Measurements from ENCODE around the gene HECW1.
"Not testable (repeated sequence)": the region's sequence is repeated elsewhere in the genome, so short reads cannot be mapped to it uniquely, and the experiment has no call there.

HECW1 gene

GRCh38 chr7:43479042-43479441 lies 366.6 kb downstream of the HECW1 start:
- DNase-seq, result no peak

DNA sequence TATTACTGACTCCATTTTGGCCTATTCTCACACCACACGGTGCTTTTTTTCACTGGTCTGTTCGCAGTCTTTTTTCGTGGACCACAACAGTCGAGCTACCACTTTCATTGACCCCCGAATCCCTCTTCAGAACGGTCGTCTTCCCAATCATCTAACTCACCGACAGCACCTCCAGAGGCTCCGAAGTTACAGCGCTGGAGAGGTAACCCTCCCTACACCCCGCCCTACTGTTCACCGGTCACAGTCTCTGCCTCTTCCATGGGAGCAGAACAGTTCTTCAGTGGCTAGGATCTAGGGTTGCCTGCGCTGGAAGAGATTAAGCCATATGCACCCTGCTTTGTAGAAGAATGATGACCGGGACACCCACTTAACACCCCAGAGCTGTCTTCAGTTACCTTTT lies 367.1 kb downstream of the HECW1 start:
- no peak for DNase-seq

DNA sequence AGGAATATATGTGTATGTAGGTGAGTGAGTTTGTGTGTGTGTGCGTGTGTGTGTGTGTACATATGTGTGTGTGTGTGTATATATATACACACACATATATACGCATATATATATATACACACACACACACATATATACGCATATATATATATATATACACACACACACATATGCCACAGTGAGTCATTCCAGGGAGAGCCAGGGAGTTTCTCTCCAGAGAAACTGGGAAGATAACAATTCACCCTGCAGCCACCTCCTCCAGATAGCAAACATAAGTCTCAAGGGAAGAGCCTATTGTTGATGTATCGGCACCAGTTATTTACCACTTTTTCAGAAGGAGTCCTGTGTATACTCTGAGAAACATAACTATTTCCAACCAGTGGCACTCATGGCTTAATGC lies 368.1 kb downstream of the HECW1 start:
- DNase-seq, result no peak

DNA sequence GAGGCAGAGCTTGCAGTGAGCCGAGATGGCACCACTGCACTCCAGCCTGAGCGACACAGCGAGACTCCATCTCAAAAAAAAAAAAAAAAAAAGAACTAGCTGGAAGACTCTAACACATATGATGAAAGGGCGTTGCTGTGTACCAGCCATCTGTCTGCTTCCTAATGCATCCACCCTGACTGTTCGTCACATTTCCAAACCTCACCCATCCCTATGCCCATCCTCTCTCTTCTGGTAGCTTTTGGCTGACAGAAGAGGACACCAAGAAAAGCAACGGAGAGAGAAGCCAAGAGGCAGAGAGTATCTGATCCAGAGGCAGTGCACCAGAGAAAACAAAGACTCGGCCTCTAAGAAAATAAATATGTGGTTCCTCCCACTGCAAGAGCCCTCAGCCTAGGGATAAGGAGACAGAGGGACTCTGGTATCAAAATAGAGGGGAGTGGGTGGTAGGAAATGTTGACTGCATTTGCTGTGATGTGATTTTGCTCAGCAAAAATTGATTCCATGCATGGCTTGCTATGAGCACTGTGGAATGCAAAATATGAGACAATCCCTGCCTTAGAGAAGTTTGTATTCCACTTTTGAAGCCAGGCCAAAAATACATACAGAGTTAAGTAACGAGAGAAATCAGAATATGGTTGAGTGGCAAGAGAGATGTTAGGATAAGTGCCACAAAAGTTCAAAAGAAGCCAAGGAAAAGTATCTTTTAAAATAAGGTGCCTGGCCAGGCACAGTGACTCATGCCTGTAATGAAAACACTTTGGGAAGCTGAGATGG lies 369.6 kb downstream of the HECW1 start:
- DNase-seq, result no peak

DNA sequence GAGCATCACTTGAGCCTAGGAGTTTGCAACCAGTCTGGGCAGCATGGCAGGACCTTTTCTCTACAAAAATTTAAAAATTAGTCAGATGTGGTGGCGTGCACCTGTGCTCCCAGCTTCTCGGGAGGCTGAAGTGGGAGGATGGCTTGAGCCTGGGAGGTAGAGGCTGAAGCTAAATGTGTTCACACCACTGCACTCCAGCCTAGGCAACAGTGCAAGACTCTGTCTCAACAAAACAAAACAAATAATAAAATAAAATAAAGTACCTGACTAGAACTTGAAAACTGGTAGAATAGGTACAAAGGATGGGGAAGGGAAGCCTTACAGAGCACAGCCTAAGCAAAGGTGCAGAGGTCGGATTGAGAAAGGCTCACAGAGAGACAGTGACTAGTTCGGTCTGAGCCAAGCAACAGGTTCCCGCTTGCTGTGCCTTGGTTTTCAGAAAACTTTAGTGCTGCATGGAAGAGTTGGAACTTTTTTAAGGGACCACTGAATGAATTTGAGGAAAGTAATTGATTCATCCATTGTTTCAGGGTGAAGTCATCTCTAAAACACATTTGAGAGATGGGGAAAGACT lies 370.3 kb downstream of the HECW1 start:
- DNase-seq, result no peak

DNA sequence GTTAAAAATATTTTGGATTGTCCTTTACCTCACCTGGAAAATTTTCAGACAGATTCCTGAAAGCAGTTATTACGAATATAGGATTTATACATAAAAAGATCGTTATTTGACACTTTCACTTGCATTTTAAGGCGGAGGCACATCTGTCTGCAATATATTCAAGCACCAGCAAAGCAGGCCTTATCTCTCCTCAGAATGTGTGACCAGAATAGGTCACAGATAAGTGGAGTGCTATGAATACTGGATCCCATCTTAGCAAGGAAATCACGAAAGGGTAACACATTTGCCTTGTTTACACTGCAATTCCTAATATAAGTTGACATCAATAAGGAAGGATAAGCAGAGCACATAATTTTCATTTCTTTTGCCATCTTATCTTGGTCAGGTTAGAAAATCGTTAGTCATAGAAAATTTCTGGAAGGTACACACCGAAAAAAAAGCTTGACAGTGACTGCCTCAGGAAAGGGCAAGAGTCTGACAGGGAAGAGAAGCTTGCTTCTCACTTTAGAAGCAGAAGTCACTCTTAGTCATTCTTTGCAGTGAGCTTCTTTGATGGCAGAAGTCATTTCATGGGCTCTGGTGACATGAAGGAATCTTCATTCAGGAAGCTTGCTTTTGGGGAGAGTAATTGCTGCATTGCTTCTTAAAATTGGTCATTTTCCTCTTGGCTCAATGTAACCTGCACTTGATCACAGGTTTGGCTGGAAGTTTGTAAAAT lies 372.4 kb downstream of the HECW1 start:
- DNase-seq, result no peak

GRCh38 chr7:43485580-43485979 lies 373.1 kb downstream of the HECW1 start:
- no peak for DNase-seq

- not testable (repeated sequence) for DNase-seq
These were observed 373.6 kb downstream of the HECW1 start for GRCh38 chr7:43486008-43486407.

DNA sequence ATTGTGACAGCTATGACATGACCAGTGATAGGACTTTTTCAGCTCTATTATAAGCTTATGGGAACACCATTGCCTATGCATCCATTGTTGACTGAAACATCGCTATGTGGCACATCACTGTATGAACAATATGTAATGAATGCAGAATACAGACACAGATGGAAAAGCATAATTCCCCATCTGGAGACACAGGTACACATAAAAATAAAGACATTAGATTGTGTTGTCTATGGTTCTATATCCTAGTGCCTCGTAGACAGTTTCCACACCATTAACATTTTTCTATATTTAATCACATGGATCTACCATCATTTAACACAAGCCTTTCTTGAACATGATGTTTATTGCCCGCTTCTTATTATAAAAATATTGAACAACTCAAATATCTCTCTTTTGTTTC lies 374.2 kb downstream of the HECW1 start:
- DNase-seq, result no peak

- no peak for DNase-seq
These were observed 375.3 kb downstream of the HECW1 start for GRCh38 chr7:43487731-43488073.

DNA sequence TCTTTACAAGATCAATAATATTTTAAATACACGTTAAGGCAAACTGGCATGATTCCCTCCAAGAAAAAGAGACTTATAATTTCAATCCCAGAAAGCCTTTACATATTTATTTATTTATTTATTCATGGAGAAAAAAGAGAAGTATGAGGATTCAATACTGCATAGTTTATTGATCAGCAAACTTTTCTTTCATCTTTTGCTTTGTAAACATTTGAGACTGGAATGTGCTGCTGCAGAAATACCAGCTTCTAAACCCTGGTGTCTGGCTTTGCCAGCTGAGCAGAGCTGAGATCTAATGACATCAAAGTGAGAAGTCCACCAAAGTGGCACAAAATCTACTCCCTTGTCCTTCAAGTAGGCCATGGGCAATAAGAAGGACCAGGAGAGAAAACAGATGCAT lies 376.8 kb downstream of the HECW1 start:
- DNase-seq, result no peak

DNA sequence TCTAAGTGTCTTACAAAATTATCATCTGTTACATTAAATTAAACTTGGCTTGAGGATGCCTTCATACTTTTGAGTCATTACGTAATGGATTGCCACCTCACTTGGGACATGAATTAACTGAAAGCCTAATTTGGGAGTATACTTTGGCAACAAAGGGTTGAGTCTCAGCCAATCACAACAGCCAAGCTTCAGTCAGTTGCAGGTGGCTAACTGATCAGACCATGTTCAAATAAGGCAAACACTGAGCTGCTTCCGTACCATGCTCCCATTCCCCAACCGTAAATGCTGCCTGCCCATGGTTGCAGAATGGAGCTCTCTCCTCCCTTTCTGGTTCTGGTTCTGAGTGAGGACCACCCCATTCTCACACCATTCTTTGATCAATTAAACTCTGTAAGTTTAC lies 377.6 kb downstream of the HECW1 start:
- DNase-seq, result no peak

DNA sequence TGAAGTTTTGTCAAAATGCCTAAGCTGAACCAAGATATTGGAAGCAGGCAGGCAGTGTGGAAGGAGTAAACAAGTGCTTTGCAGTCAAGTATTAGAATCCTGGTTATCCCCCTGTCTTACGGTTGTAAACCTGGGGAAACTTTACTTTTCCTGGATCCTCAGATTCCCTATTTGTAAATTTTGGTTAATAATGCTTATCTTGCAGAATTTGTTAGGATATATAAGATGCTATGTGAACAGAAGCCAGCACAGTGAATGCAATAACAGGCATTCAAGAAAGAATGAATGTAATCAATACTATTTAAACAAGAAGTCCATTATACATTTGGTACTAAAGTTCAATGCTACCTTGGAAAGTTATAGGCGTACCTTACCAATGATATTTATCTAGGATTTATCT lies 378.7 kb downstream of the HECW1 start:
- DNase-seq, result no peak

- DNase-seq, result no peak
These were observed 379.5 kb downstream of the HECW1 start for GRCh38 chr7:43491984-43492383.

DNA sequence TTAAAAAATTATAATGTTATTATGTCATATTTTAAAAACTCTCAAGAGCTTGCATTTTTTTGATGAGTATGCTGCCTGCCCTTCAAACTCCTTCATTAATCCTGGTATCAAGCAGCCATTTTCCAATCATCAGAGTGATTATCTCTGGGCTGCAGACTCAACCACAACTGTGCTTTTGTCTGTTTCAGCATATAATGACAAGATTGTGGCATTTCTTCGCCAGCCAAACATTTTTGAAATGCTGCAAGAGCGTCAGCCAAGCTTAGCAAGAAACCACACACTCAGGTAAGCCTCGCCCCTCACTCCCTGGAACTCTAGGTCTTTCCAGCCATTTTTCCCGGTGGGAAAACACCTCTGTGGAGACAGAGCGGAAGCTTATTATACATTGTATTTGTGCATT lies 380.4 kb downstream of the HECW1 start:
- DNase-seq, result no peak

DNA sequence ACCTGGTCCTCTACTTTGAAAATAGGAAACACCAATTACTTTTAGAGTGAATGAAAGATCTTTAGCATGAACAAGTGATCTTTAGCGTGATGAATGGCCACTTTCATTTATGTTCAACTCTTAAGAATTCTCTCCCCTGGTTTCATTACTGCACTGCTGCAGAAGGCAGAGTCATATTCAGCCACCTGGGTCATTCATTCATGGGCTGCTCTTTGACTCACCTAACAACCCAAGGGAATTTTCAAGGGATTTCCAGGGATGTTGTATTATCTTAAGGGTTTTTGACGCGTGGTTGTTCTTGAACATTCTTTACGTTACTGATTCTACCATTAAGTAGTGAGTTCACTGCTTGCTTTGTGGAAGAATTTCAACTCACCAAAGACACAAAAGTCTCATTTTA lies 383.1 kb downstream of the HECW1 start:
- no peak for DNase-seq

- DNase-seq, result no peak
These were observed 384.1 kb downstream of the HECW1 start for GRCh38 chr7:43496596-43496995.

DNA sequence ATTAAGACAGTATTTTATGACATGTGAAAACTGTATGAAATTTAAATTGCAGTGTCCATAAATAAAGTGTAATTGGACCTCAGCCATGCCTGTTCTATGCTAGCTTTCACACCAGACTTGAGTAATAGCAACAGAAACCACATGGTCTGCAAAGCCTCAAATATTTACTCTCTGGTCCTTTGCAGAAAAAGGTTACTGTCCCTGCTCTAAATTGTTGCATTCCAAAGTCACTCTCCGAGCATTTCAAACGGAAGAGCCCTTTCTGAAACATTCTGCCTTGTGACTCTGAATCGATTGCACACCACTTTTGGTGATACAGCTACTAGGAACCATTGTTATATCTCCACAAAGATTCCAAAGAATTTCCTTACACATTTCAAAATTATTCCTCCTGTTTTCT lies 389.4 kb downstream of the HECW1 start:
- no peak for DNase-seq

DNA sequence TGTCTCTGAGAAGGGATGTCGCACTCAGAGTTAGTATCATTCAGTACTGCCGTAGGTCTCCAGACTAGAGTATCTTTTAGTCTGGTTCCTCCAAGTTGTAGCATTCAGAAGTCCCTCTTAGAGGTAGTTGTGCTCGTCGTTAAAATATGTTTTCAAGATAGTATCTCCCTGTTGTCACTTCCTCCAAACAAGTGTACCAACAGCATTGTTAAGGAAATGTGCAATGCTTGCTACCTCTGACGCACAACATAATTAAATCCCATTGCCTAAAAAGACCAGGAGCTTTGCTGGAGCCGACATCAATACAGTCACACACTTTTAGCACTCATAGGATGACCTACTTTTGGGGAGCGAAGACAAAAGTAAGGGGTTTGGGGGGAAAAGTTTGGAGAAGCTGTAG lies 390.5 kb downstream of the HECW1 start:
- DNase-seq, result no peak

DNA sequence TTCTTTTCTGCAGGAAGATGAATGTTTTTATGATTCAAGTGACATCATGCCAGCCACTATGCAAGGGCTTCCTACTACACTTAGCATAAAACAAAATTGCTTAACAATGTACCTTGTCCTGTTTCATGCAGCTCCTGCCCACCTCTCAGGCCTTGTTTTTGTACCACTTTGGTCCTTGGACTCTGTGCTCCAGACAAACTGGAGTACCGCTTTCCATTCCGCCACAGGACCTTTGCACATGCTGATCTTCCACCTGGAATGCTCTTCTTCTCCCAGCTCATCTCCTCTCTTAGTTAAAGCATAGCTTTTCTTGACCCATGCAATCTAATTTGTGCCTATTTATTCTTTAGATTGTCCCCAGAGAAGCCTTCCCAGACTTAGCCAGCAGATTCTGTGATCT lies 393.0 kb downstream of the HECW1 start:
- no peak for DNase-seq

GRCh38 chr7:43506460-43506859 lies 394.0 kb downstream of the HECW1 start:
- no peak for DNase-seq

- DNase-seq, result no peak
These were observed 396.0 kb downstream of the HECW1 start for GRCh38 chr7:43508461-43508860.

DNA sequence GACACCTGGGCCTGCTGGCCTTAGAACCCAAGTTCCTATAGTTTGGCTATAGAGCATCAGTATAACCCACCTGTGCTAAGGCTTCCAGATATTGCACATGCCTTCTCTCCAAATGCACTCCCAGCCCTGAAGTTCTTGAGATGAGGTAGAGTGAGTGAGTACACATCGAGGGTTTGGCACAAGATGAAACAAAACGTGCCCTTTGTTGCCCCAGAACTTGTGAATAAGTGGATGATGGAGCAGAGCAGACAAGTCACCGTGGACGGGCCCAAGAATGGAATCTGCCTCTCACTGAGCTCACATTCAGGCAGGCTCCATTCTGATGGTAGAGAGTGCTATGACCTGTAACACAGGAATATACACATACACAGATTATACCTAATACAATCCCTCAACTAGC lies 397.5 kb downstream of the HECW1 start:
- no peak for DNase-seq

GRCh38 chr7:43511029-43511428 lies 398.6 kb downstream of the HECW1 start:
- DNase-seq, result no peak

All from activated gamma-delta T cell treated with Interleukin-2 at 50 U/mL for 16 hours (primary cell).